Pancreas (tissue), 10 donors: ENCODE measurements around the gene ACTG1. TPM values are rescaled to one million over a fixed set of nuclear protein-coding genes. Genes with fewer than 3 reads are reported as not detected.

ENCODE experiments used
- ATAC-seq, 4 donors: fragments of 200-7000 bp; cut with Tn5 transposase; one replicate each; pipeline versions ENCODE4 v1.8.0 to v1.9.1; 2020; ENCODE audit warnings: mild to moderate bottlenecking in 4 of 4, moderate library complexity in 4 of 4
- DNase-seq, 6 donors: peaks; one replicate each; pipeline ENCODE4 v3.0.0-alpha.2; 2020
- FAIRE-seq: peaks from 2 replicates; lab custom pipeline; 2012; peaks lifted over from hg19 to GRCh38; lab: Jason Lieb, UNC
- H3K27ac ChIP-seq, 4 donors: fragments of 200-600 bp; sonication (generic); 1 replicate in 3 of 4; 2 replicates in 1 of 4; pipeline versions ENCODE4 v1.5.0 to v1.8.0; 2020
- H3K27me3 ChIP-seq, 4 donors: fragments of 200-600 bp; one replicate each; pipeline ENCODE4 v1.8.0; 2021
- H3K36me3 ChIP-seq, 3 donors: fragments of 200-600 bp; sonication (generic) in 1 of 3; one replicate each; pipeline versions ENCODE4 v1.5.0 to v1.8.0; 2020 to 2021
- H3K4me1 ChIP-seq, 3 donors: fragments of 200-600 bp; one replicate each; pipeline ENCODE4 v1.8.0; 2021
- H3K4me3 ChIP-seq, 4 donors: fragments of 200-600 bp; sonication (generic) in 2 of 4; one replicate each; pipeline versions ENCODE4 v1.5.0 to v1.8.0; 2020 to 2021
- H3K9me3 ChIP-seq, 4 donors: fragments of 200-600 bp; one replicate each; pipeline ENCODE4 v1.8.0; 2021
- CTCF ChIP-seq, 4 donors: fragments of 200-600 bp; sonication (generic) in 3 of 4; IDR thresholded peaks; one replicate each; pipeline versions ENCODE4 v1.5.0 to v1.8.0; 2021; ENCODE audit warnings: antibody characterized with exemption in 4 of 4
- WGBS, 2 donors: extraction: QIAGEN DNeasy Blood & Tissue Kit; methylation state at CpG; one replicate each; pipeline ENCODE4 v1.1.7; 2013; 5-methylcytosine and 5-hydroxymethylcytosine counted together
- intact Hi-C, 3 donors: fragments of 100-400 bp; cut with DNase I; formaldehyde crosslinking; loops; one replicate each; pipeline versions ENCODE4 v1.11.1 to v1.14.2; 2022
- polyA plus RNA-seq, 2 donors: library from polyadenylated mRNA; stranded (reverse); fragments of 200-250 nt; gene quantifications; one replicate each; pipeline ENCODE4 v1.2.3, GENCODE V29; 2013
- total RNA-seq, 6 donors: library from RNA; stranded (reverse); fragmentation: NEBNext Ultra II Directional in 4 of 6; extraction: Animal tissue kit (Norgen Biotek cat#: 25700) in 4 of 6; gene quantifications; one replicate each; pipeline versions ENCODE4 v1.2.1 to v1.2.4, GENCODE V29; 2021 to 2023
- donor health status: healthy with polysubstance abuse.
- donor health status: DM: no; HTN: no; CAD: no; lungs with moderate emphysema.
- donor health status: DM: no; HTN: no; CAD: no.
- donor health status: control.
- donor health status: control.
- donor health status: Bipolar disorder and iron deficiency.
- donor health status: DM: yes; HTN: yes; CAD: no.
- donor health status: DM: no; HTN: no; CAD: no.
- donor health status: DM: no; HTN: no; CAD: no.
- donor health status: DM: yes; HTN: yes; CAD: no.

The ACTG1 gene
- total and polyA plus RNA-seq, 8 donors, result 889 to 2,872 (median 1,674) TPM

DNA sequence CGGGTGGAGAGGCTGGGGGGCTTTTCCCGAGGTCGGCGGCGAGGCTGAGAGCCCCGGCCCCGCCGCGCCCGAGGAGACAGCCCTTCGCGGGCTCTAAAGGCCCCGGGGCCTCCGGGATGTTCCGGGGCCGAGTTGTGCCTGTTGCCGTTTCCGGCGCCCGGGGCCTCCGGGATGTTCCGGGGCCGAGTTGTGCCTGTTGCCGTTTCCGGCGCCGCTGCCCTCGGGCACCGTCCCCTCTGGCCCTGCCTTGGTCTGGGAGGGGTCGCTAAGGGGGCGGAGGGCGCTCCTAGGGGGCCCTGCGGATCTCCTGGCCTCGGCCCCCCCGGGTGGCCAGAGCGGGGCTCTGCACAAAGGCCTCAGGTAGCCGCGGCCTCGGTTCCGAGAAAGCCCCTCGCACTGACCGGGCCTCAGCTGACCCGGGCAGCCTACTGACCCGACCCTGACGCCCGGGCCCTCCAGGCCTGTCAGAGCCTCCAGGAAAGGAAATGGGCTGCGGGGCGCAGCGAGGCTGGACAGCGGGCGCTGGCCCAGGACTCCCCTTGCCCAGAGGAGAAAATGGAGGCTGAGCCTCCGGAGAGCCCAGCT, 24.2 kb downstream of the ACTG1 start:
- Histone ChIP-seq H3K4me1 (peaks cover 5 to 11% (median 6%) of the 10 kb centered on the region in 3 donors), H3K27me3 (no peaks in the 10 kb centered on the region), H3K9me3 (no peaks in the 10 kb centered on the region), H3K27ac (peak overlapping the region; percentile 73 to 82 (median 78)), H3K4me3 (peak overlapping the region; percentile 57 to 79 (median 77)), H3K36me3 (no peaks in the 10 kb centered on the region)
- no peak for TF ChIP-seq CTCF (IDR thresholded peaks at IDR 0.05)
- ATAC-seq (peak; percentile 3 to 26 (median 10)), FAIRE-seq (no peak), DNase-seq (peak in 3 of 6 donors; percentile 55 to 82 (median 73))
- 16 to 32% methylated on average over 22 to 52 of the region's 52 CpGs for WGBS, 2 donors
- intact Hi-C loops, result loop anchor here in 1 of 3 donors (10.0 kb wide), 2 partner anchors 84 to 234 kb away; no protein-coding TSS in a partner anchor

- Histone ChIP-seq H3K27ac (peak overlapping the region; percentile 73 to 82 (median 78)), H3K4me1 (peaks cover 5 to 18% (median 11%) of the 10 kb centered on the region in 3 donors), H3K27me3 (no peaks in the 10 kb centered on the region), H3K9me3 (no peaks in the 10 kb centered on the region), H3K4me3 (peak overlapping the region; percentile 57 to 79 (median 77)), H3K36me3 (no peaks in the 10 kb centered on the region)
- WGBS, 2 donors, result 10 to 20% methylated on average over 52 to 87 of the region's 87 CpGs
- no peak for FAIRE-seq
- intact Hi-C loops, result loop anchor here in 1 of 3 donors (10.0 kb wide), 2 partner anchors 83 to 233 kb away; no protein-coding TSS in a partner anchor
- ATAC-seq, result peak; percentile 68 to 82 (median 76)
- DNase-seq, result peak; percentile 74 to 96 (median 82)
- TF ChIP-seq CTCF (IDR thresholded peaks at IDR 0.05), result no peak
Measured at GRCh38 chr17:81487487-81488275, 24.9 kb downstream of the ACTG1 start.

DNA sequence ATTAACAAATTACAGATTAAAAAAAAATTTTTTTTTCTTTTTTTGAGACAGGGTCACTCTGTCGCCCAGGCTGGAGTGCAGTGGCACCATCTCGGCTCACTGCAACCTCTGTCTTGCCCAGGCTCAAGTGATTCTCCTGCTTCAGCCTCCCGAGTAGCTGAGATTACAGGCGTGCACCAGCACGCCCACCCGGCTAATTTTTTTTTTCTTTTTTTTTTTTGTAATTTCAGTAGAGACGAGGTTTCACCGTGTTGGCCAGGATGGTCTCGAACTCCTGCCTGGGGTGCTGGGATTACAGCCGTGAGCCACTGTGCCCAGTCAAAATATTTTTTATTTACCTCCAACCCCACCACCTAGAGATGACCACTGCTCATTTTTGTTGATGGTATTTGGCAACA, 25.5 kb downstream of the ACTG1 start:
- ATAC-seq (no peak), FAIRE-seq (no peak), DNase-seq (no peak)
- intact Hi-C loops, result loop anchor here in 1 of 3 donors (10.0 kb wide), 2 partner anchors 82 to 232 kb away; no protein-coding TSS in a partner anchor
- no peak for TF ChIP-seq CTCF (IDR thresholded peaks at IDR 0.05)
- Histone ChIP-seq H3K4me1 (peaks cover 5 to 21% (median 11%) of the 10 kb centered on the region in 3 donors), H3K27me3 (no peaks in the 10 kb centered on the region), H3K9me3 (no peaks in the 10 kb centered on the region), H3K27ac (no peak overlapping the region), H3K4me3 (peak overlapping the region in 1 of 4 donors; percentile 79), H3K36me3 (no peaks in the 10 kb centered on the region)
- 77 to 78% methylated on average over 10 of the region's 10 CpGs for WGBS, 2 donors

GRCh38 chr17:81486199-81486810, 26.3 kb downstream of the ACTG1 start:
- H3K9me3 ChIP-seq, result no peaks in the 10 kb centered on the region
- H3K27me3 ChIP-seq, result no peaks in the 10 kb centered on the region
- 82 to 88% methylated on average over 17 of the region's 17 CpGs for WGBS, 2 donors
- H3K36me3 ChIP-seq, result no peaks in the 10 kb centered on the region
- FAIRE-seq (no peak), ATAC-seq (no peak), DNase-seq (no peak)
- peaks cover 5 to 21% (median 11%) of the 10 kb centered on the region in 3 donors for H3K4me1 ChIP-seq
- intact Hi-C loops, result loop anchor here in 1 of 3 donors (10.0 kb wide), 2 partner anchors 82 to 232 kb away; no protein-coding TSS in a partner anchor
- H3K4me3 ChIP-seq, result no peak overlapping the region
- TF ChIP-seq CTCF (IDR thresholded peaks at IDR 0.05), result no peak
- no peak overlapping the region for H3K27ac ChIP-seq
